AG04450 (cell line): Measurements from ENCODE around the gene LMOD2. TPM values are rescaled to one million over a fixed set of nuclear protein-coding genes. Genes with fewer than 3 reads are reported as not detected.
A peak's percentile ranks its signal among the peaks of the same experiment; 100 is the strongest.

Experiments
- CTCF ChIA-PET: fragments of 300-600, 350-600 bp; formaldehyde crosslinking; extraction: SDS; loops from one replicate; lab custom pipeline; 2022; ENCODE audit warnings: antibody characterized with exemption, inconsistent platforms; lab: Charles Lee
- POLR2A ChIA-PET: fragments of 350-600 bp; formaldehyde crosslinking; extraction: SDS; loops from one replicate; lab custom pipeline; 2021; ENCODE audit warnings: antibody characterized with exemption, inconsistent platforms; lab: Yijun Ruan, JAX
- DNase-seq: peaks from one replicate; pipeline ENCODE4 v3.0.0-alpha.2; 2011; ENCODE audit warnings: low read depth, low spot score
- H3K27ac ChIP-seq: one replicate; pipeline ENCODE4 v1.5.1; 2012; ENCODE audit warnings: low read depth, low read length, control low read depth
- H3K27me3 ChIP-seq: one replicate; pipeline ENCODE4 v1.6.0; 2012; ENCODE audit warnings: low read length; ENCODE audit not compliant: control insufficient read depth, insufficient read depth
- H3K4me3 ChIP-seq: 2 replicates; pipeline ENCODE4 v1.5.1; 2011; ENCODE audit warnings: mild to moderate bottlenecking, low read depth, low read length, control low read depth
- H3K9me3 ChIP-seq: 2 replicates; pipeline ENCODE4 v1.5.1; 2012; ENCODE audit warnings: low read length; ENCODE audit not compliant: control insufficient read depth, insufficient read depth
- polyA plus RNA-seq: library from polyadenylated mRNA; depleted of rRNA; stranded (reverse); fragments of >200 nt; gene quantifications from 2 replicates; pipeline ENCODE4 v1.2.3, GENCODE V29; 2011
- TF ChIP-seq, protein P1 (sequence below): IDR thresholded peaks from 2 replicates; pipeline ENCODE4 v1.5.1; 2011; ENCODE audit warnings: low read depth, low read length, control low read depth, inconsistent platforms

The LMOD2 gene
- polyA plus RNA-seq, 1 experiment: not detected

DNA sequence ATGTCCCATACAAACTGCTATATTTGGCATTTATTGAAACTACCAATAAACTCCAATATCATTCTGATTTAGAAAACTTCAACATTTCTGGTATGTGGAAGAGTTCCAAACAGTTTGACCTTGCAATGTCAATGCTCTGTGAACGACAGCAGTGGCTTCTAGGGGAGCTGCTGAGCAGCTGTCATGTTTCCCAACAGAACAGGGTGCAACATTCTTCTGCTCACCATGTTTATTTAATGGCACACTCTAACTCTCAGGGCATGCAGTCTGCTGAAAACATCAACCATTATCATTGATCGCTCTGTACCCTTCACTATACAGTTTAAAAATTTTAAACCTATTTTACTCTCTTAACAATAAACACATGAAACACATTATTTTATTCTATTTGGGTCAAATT, 25.9 kb downstream of the LMOD2 start:
- Histone ChIP-seq H3K27ac (no peak overlapping the region), H3K9me3 (no peaks in the 10 kb centered on the region), H3K27me3 (no peaks in the 10 kb centered on the region), H3K4me3 (no peak overlapping the region)
- ChIA-PET CTCF (interaction anchor here (0.5 to 2.8 kb wide), 19 partner anchors 9 to 205 kb away, joined by 3 to 29 read pairs (median 6); partner anchors contain the start of gene IQUB), POLR2A (interaction anchor here (1.2 kb wide), 1 partner anchor 67 kb away, joined by 3 read pairs; the partner anchor contains the start of gene WASL)
- TF ChIP-seq, protein P1, sequence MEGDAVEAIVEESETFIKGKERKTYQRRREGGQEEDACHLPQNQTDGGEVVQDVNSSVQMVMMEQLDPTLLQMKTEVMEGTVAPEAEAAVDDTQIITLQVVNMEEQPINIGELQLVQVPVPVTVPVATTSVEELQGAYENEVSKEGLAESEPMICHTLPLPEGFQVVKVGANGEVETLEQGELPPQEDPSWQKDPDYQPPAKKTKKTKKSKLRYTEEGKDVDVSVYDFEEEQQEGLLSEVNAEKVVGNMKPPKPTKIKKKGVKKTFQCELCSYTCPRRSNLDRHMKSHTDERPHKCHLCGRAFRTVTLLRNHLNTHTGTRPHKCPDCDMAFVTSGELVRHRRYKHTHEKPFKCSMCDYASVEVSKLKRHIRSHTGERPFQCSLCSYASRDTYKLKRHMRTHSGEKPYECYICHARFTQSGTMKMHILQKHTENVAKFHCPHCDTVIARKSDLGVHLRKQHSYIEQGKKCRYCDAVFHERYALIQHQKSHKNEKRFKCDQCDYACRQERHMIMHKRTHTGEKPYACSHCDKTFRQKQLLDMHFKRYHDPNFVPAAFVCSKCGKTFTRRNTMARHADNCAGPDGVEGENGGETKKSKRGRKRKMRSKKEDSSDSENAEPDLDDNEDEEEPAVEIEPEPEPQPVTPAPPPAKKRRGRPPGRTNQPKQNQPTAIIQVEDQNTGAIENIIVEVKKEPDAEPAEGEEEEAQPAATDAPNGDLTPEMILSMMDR: no peak
- no peak for DNase-seq

DNA sequence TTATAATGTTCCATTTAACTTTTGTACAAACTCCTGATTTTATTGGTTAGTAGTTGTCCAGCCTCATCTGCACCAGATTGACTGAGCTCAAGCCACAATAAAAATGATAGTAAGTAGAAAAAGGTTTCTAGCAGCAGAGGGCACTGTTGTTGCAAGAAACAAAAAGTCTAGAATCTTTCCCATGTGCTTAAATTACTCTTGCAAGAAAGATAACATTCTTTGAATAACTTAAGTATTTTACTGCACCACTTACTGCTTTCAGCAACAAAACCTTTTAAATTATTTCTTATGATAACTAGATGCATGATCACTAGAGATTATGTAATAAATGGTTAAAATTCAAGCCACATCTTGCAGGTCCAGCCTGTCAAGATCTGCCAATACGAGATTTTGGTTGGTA, 27.0 kb downstream of the LMOD2 start:
- TF ChIP-seq, protein P1: peak; percentile 61
- peak; percentile 38 for DNase-seq
- Histone ChIP-seq H3K4me3 (no peak overlapping the region), H3K27me3 (no peaks in the 10 kb centered on the region), H3K27ac (no peak overlapping the region), H3K9me3 (no peaks in the 10 kb centered on the region)
- ChIA-PET POLR2A (interaction anchor here (1.0 to 1.2 kb wide), 2 partner anchors 63 to 66 kb away, joined by 3 read pairs; partner anchors contain the start of gene WASL), CTCF (interaction anchor here (0.6 to 2.8 kb wide), 38 partner anchors 8 to 620 kb away, joined by 3 to 29 read pairs (median 5); partner anchors contain the start of genes NDUFA5 and WASL)

DNA sequence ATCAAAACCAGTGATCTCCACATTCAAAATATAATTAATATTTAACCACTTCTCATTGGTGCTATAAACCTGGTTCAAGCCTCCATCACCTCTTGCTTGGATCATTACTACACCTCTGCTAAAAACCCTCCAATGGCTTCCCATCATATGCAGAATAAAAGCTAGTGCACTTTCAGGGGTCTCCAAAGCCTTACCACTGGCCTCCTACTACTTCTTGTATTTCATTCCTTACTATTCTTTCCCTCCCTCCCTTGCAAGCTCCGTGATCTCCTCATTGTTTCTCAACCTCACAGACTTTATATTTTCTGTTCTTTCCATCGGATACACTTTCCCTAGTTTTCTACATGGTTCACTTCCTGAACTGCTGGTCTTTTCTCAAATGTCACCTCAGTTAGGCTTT, 31.5 kb downstream of the LMOD2 start:
- no peaks in the 10 kb centered on the region for H3K27me3 ChIP-seq
- no peaks in the 10 kb centered on the region for H3K9me3 ChIP-seq
- POLR2A ChIA-PET: no interaction called here
- no peak overlapping the region for H3K4me3 ChIP-seq
- DNase-seq: no peak
- TF ChIP-seq, protein P1: no peak
- CTCF ChIA-PET: interaction anchor here (1.7 to 2.3 kb wide), 2 partner anchors 178 to 179 kb away, joined by 7 to 12 read pairs; no protein-coding TSS in a partner anchor
- H3K27ac ChIP-seq: no peak overlapping the region

DNA sequence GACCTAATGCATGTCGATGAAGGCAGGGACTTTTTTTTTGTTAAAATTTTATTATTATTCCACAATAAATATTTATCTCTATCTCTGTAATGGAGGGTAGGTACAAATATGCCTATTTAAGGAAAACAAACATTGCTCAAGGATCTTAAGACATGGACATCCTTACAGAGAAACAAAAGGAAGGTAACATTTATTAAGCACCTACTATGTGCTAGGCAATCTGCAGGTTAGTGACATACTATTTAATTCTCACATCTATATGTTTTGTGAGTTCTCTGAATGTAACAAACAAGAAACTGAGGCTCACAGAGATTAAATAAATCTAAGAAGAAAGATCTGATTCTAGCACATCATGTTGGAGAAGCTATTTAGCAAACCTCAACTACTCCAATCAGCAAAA, 32.1 kb downstream of the LMOD2 start:
- Histone ChIP-seq H3K27me3 (no peaks in the 10 kb centered on the region), H3K9me3 (no peaks in the 10 kb centered on the region), H3K27ac (no peak overlapping the region), H3K4me3 (no peak overlapping the region)
- TF ChIP-seq, protein P1: no peak
- POLR2A ChIA-PET: no interaction called here
- CTCF ChIA-PET: interaction anchor here (0.6 kb wide), 1 partner anchor 104 kb away, joined by 4 read pairs; no protein-coding TSS in a partner anchor
- DNase-seq: no peak

DNA sequence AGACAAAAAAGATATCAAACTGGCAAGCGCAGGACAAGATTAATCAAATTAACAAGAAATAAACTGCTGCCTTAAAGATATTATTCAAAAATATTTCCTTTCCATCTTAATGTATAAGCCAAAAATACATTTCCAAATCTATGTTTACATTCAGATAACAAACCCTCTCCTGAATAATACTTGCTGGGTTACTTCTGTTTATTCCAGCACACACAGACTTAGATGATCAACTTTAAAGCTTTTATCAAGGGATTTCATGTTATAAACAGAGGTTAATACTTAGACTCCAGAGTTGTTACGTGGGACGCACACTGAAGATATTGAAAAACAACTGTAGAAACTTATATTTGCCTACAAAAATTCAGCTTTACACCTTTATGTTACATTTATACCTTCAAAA, 33.6 kb downstream of the LMOD2 start:
- no peak for DNase-seq
- TF ChIP-seq, protein P1: no peak
- Histone ChIP-seq H3K4me3 (no peak overlapping the region), H3K27ac (no peak overlapping the region), H3K9me3 (no peaks in the 10 kb centered on the region), H3K27me3 (no peaks in the 10 kb centered on the region)
- ChIA-PET CTCF (interaction anchor here (0.6 to 4.7 kb wide), 5 partner anchors 12 to 183 kb away, joined by 3 to 25 read pairs (median 3); no protein-coding TSS in a partner anchor), POLR2A (no interaction called here)
